Ovary (tissue), 9 donors: ENCODE results near the gene SH3GL3. TPM values are rescaled to one million over a fixed set of nuclear protein-coding genes. Genes with fewer than 3 reads are reported as not detected.

Source experiments
- DNase-seq, 5 donors: peaks; one replicate each; pipeline ENCODE4 v3.0.0-alpha.2; 2019 to 2020
- H3K27ac ChIP-seq, 2 donors: fragments of 200-600 bp; one replicate each; pipeline versions ENCODE4 v1.5.1 to v1.8.0; 2019 to 2022
- H3K27me3 ChIP-seq: fragments of 200-600 bp; one replicate; pipeline ENCODE4 v1.8.0; 2022
- H3K36me3 ChIP-seq: fragments of 200-600 bp; sonication (generic); one replicate; pipeline ENCODE4 v1.5.1; 2019
- H3K4me1 ChIP-seq: one replicate; pipeline ENCODE4 v1.8.1; 2013; ENCODE audit warnings: mild to moderate bottlenecking, moderate library complexity; ENCODE audit not compliant: insufficient read depth
- H3K4me3 ChIP-seq: fragments of 200-600 bp; sonication (generic); one replicate; pipeline ENCODE4 v1.5.1; 2017
- H3K9me3 ChIP-seq, 2 donors: fragments of 200-600 bp in 1 of 2; sonication (generic) in 1 of 2; one replicate each; pipeline versions ENCODE4 v1.5.1 to v1.8.1; 2013 to 2019; ENCODE audit warnings: mild to moderate bottlenecking in 1 of 2, moderate library complexity in 1 of 2
- CTCF ChIP-seq, 3 donors: fragments of 450-650 bp in 2 of 3; fragments of 200-600 bp in 1 of 3; IDR thresholded peaks; one replicate each; pipeline versions ENCODE4 v1.5.1 to v1.8.0; 2016 to 2022; ENCODE audit warnings: antibody characterized with exemption in 3 of 3, mild to moderate bottlenecking in 1 of 3
- EP300 ChIP-seq: sonication (generic); formaldehyde crosslinking; IDR thresholded peaks from one replicate; pipeline ENCODE4 v1.6.1; 2017; ENCODE audit warnings: antibody characterized with exemption
- POLR2A ChIP-seq: fragments of 450-650 bp; IDR thresholded peaks from one replicate; pipeline ENCODE4 v1.6.1; 2017; ENCODE audit warnings: antibody characterized with exemption, mild to moderate bottlenecking, moderate library complexity
- WGBS, 3 donors: extraction: QIAGEN DNeasy Blood & Tissue Kit in 1 of 3; methylation state at CpG; one replicate each; pipeline versions ENCODE4 v1.1.5 to v1.1.7; 2013 to 2017; 5-methylcytosine and 5-hydroxymethylcytosine counted together
- intact Hi-C, 4 donors: fragments of 100-400 bp; cut with DNase I; formaldehyde crosslinking; loops; one replicate each; pipeline versions ENCODE4 v1.11.0 to v1.15.1; 2022 to 2023
- polyA plus RNA-seq, 2 donors: library from polyadenylated mRNA; stranded (reverse); fragments of 200-250 nt in 1 of 2; fragments of 350-450 nt in 1 of 2; fragmentation: Illumina TruSeq in 1 of 2; extraction: RNeasy Lipid Tissue Mini Kit (QIAGEN cat#74804) in 1 of 2; gene quantifications; one replicate each; pipeline ENCODE4 v1.2.3, GENCODE V29; 2013 to 2014
- total RNA-seq, 7 donors: library from RNA; depleted of rRNA in 2 of 7; stranded (reverse); fragments of >200 nt in 2 of 7; fragmentation: NEBNext Ultra II Directional in 3 of 7; extraction: Animal tissue kit (Norgen Biotek cat#: 25700) in 3 of 7; gene quantifications; one replicate each; pipeline versions ENCODE4 v1.1.0 to v1.2.4, GENCODE V29; 2016 to 2023
- donor health status: DM: no; HTN: no; CAD: no; lungs with moderate emphysema.
- donor health status: DM: no; HTN: no; CAD: no.
- donor health status: Bipolar disorder and iron deficiency.
- donor health status: DM: yes; HTN: yes; CAD: no.
- donor health status: DM: no; HTN: no; CAD: no.
- donor health status: DM: yes; HTN: yes; CAD: no.

Gene SH3GL3
- total and polyA plus RNA-seq, 9 donors, result 0.25 to 4.9 (median 0.55) TPM; not detected in 1

- Histone ChIP-seq H3K4me1 (no peaks in the 10 kb centered on the region), H3K27ac (no peak overlapping the region), H3K36me3 (no peaks in the 10 kb centered on the region), H3K27me3 (no peaks in the 10 kb centered on the region), H3K4me3 (no peak overlapping the region), H3K9me3 (no peaks in the 10 kb centered on the region)
- intact Hi-C loops, result no loop called here
- WGBS, 3 donors, result 87 to 89% (median 88%) methylated on average over 4 of the region's 4 CpGs
- no peak for TF ChIP-seq CTCF (IDR thresholded peaks at IDR 0.05)
- no peak for TF ChIP-seq EP300
- no peak for TF ChIP-seq POLR2A
- DNase-seq, result no peak
These were observed 62.9 kb downstream of the SH3GL3 start for GRCh38 chr15:83510001-83510400.

GRCh38 chr15:83512459-83512858, 65.3 kb downstream of the SH3GL3 start:
- H3K27ac ChIP-seq, result no peak overlapping the region
- H3K4me1 ChIP-seq, result no peaks in the 10 kb centered on the region
- intact Hi-C loops, result no loop called here
- TF ChIP-seq CTCF (IDR thresholded peaks at IDR 0.05), result no peak
- TF ChIP-seq EP300, result no peak
- no peak for TF ChIP-seq POLR2A
- no peaks in the 10 kb centered on the region for H3K9me3 ChIP-seq
- H3K4me3 ChIP-seq, result no peak overlapping the region
- no peaks in the 10 kb centered on the region for H3K27me3 ChIP-seq
- no peak for DNase-seq
- H3K36me3 ChIP-seq, result no peaks in the 10 kb centered on the region
- WGBS, 3 donors, result 59 to 64% (median 61%) methylated on average over 8 of the region's 8 CpGs

GRCh38 chr15:83514584-83514983, 67.4 kb downstream of the SH3GL3 start:
- Histone ChIP-seq H3K4me1 (no peaks in the 10 kb centered on the region), H3K27me3 (no peaks in the 10 kb centered on the region), H3K4me3 (no peak overlapping the region), H3K36me3 (no peaks in the 10 kb centered on the region), H3K27ac (no peak overlapping the region), H3K9me3 (no peaks in the 10 kb centered on the region)
- WGBS, 3 donors, result 86 to 90% (median 87%) methylated on average over 4 of the region's 4 CpGs
- TF ChIP-seq EP300 (no peak), CTCF (IDR thresholded peaks at IDR 0.05) (no peak), POLR2A (no peak)
- intact Hi-C loops, result no loop called here
- DNase-seq, result no peak

GRCh38 chr15:83515164-83515563, 68.0 kb downstream of the SH3GL3 start:
- TF ChIP-seq POLR2A (no peak), CTCF (IDR thresholded peaks at IDR 0.05) (no peak), EP300 (no peak)

More at GRCh38 chr15:83515164-83515563, 68.0 kb downstream of the SH3GL3 start:
- Histone ChIP-seq H3K4me3 (no peak overlapping the region), H3K9me3 (no peaks in the 10 kb centered on the region), H3K27ac (no peak overlapping the region), H3K27me3 (no peaks in the 10 kb centered on the region), H3K36me3 (no peaks in the 10 kb centered on the region), H3K4me1 (no peaks in the 10 kb centered on the region)
- intact Hi-C loops, result no loop called here
- 67 to 72% (median 71%) methylated on average over 4 of the region's 4 CpGs for WGBS, 3 donors
- no peak for DNase-seq
